Lower leg skin (tissue), 4 donors: Measurements from ENCODE around the gene NRN1L. TPM values are rescaled to one million over a fixed set of nuclear protein-coding genes. Genes with fewer than 3 reads are reported as not detected.

Experiments used
- DNase-seq, 2 donors: peaks; one replicate each; pipeline ENCODE4 v3.0.0-alpha.2; 2019; ENCODE audit warnings: low spot score in 2 of 2
- H3K4me3 ChIP-seq: fragments of 200-600 bp; sonication (generic); 2 replicates; pipeline ENCODE4 v1.5.1; 2017; ENCODE audit warnings: mild to moderate bottlenecking, low read depth; ENCODE audit not compliant: poor library complexity, severe bottlenecking
- POLR2A ChIP-seq, 2 donors: fragments of 450-650 bp; IDR thresholded peaks; one replicate each; pipeline ENCODE4 v1.6.1; 2016 to 2017; ENCODE audit warnings: antibody characterized with exemption in 2 of 2, mild to moderate bottlenecking in 1 of 2, moderate library complexity in 1 of 2
- WGBS, 2 donors: methylation state at CpG; one replicate each; pipeline ENCODE4 v1.1.5; 2018; 5-methylcytosine and 5-hydroxymethylcytosine counted together
- intact Hi-C: fragments of 100-400 bp; cut with DNase I; formaldehyde crosslinking; loops from one replicate; pipeline ENCODE4 v1.15.0; 2023; ENCODE audit warnings: low total_unique reads
- total RNA-seq, 4 donors: library from RNA; depleted of rRNA; stranded (reverse); fragments of >200 nt; gene quantifications; one replicate each; pipeline ENCODE4 v1.1.0, GENCODE V29; 2016
- TF ChIP-seq, protein P1 (sequence below), 3 donors: fragments of 450-650 bp; IDR thresholded peaks; one replicate each; pipeline ENCODE4 v1.5.1; 2016; ENCODE audit warnings: antibody characterized with exemption in 3 of 3, mild to moderate bottlenecking in 3 of 3, moderate library complexity in 2 of 3

Gene NRN1L
- total RNA-seq, 4 donors from 2014 or later = 0.65 to 3.7 (median 0.80) TPM; not detected in 1

DNA sequence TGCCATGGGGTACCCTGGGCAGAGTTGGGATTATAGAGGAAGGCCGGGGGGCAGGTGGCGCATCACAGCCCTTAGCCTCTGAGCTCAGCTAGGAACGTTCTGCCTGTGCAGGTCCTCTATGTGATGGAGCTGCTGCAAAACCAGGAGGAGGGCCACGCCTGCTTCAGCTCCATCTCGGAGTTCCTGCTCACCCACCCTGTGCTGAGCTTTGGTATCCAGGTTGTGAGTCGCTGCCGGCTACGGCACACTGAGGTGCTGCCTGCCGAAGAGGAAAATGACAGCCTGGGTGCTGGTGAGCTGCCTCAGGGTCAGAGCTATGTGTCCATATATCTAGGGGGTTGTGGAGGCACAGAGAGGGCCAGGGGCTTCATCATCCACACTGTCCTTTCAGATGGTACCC lies 5.8 kb upstream of the NRN1L start:
- DNase-seq = no peak
- 94 to 99% methylated on average over 9 of the region's 9 CpGs for WGBS, 2 donors
- H3K4me3 ChIP-seq = no peak overlapping the region
- intact Hi-C loops = no loop called here
- TF ChIP-seq, protein P1, sequence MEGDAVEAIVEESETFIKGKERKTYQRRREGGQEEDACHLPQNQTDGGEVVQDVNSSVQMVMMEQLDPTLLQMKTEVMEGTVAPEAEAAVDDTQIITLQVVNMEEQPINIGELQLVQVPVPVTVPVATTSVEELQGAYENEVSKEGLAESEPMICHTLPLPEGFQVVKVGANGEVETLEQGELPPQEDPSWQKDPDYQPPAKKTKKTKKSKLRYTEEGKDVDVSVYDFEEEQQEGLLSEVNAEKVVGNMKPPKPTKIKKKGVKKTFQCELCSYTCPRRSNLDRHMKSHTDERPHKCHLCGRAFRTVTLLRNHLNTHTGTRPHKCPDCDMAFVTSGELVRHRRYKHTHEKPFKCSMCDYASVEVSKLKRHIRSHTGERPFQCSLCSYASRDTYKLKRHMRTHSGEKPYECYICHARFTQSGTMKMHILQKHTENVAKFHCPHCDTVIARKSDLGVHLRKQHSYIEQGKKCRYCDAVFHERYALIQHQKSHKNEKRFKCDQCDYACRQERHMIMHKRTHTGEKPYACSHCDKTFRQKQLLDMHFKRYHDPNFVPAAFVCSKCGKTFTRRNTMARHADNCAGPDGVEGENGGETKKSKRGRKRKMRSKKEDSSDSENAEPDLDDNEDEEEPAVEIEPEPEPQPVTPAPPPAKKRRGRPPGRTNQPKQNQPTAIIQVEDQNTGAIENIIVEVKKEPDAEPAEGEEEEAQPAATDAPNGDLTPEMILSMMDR (IDR thresholded peaks at IDR 0.05) = no peak
- no peak for TF ChIP-seq POLR2A (IDR thresholded peaks at IDR 0.05)

DNA sequence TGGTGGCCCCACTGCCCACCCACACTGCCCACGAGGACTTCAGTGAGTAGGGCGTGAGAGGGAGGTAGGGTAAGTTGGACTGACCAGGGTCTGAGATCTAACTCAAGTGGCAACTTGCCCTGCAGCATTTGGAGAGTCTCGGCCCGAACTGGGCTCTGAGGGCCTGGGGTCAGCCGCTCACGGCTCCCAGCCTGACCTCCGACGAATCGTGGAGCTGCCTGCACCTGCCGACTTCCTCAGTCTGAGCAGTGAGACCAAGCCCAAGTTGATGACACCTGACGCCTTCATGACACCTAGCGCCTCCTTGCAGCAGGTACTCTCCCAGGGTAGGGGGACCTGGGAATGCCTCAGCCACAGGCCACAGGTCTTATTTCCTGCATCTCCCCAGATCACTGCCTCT lies 5.2 kb upstream of the NRN1L start:
- no peak for DNase-seq
- no peak overlapping the region for H3K4me3 ChIP-seq
- 89 to 94% methylated on average over 12 of the region's 12 CpGs for WGBS, 2 donors
- intact Hi-C loops = no loop called here
- TF ChIP-seq, protein P1 (IDR thresholded peaks at IDR 0.05) = no peak
- no peak for TF ChIP-seq POLR2A (IDR thresholded peaks at IDR 0.05)

DNA sequence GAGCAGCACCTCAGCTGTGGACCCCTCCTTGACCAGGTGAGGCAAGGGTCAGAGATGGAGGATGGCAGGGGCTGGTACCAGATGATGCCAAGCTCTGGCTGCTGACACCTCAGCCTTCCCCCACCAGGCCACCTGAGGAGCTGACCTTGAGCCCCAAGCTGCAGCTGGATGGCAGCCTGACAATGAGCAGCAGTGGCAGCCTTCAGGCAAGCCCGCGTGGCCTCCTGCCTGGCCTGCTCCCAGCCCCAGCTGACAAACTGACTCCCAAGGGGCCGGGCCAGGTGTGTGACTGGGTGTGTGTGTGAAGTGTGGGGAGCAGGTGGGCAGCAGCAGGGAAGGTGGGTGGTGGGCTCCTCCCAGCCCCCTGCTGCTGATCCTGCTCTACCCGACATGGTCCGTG lies 4.7 kb upstream of the NRN1L start:
- no peak overlapping the region for H3K4me3 ChIP-seq
- no peak for DNase-seq
- TF ChIP-seq POLR2A (IDR thresholded peaks at IDR 0.05) = no peak
- TF ChIP-seq, protein P1 (IDR thresholded peaks at IDR 0.05) = no peak
- 83 to 84% methylated on average over 5 of the region's 5 CpGs for WGBS, 2 donors
- intact Hi-C loops = loop anchor here (5.0 kb wide), 1 partner anchor 47 kb away; no protein-coding TSS in a partner anchor

DNA sequence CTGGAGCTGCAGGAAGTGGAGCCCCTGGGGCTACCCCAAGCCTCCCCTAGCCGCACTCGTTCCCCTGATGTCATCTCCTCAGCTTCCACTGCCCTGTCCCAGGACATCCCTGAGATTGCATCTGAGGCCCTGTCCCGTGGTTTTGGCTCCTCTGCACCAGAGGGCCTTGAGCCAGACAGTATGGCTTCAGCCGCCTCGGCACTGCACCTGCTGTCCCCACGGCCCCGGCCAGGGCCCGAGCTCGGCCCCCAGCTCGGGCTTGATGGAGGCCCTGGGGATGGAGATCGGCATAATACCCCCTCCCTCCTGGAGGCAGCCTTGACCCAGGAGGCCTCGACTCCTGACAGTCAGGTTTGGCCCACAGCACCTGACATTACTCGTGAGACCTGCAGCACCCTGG lies 4.1 kb upstream of the NRN1L start:
- TF ChIP-seq, protein P1 (IDR thresholded peaks at IDR 0.05) = no peak
- no peak for TF ChIP-seq POLR2A (IDR thresholded peaks at IDR 0.05)
- WGBS, 2 donors = 88 to 92% methylated on average over 13 of the region's 13 CpGs
- no peak for DNase-seq
- intact Hi-C loops = loop anchor here (5.0 kb wide), 1 partner anchor 47 kb away; no protein-coding TSS in a partner anchor
- no peak overlapping the region for H3K4me3 ChIP-seq

DNA sequence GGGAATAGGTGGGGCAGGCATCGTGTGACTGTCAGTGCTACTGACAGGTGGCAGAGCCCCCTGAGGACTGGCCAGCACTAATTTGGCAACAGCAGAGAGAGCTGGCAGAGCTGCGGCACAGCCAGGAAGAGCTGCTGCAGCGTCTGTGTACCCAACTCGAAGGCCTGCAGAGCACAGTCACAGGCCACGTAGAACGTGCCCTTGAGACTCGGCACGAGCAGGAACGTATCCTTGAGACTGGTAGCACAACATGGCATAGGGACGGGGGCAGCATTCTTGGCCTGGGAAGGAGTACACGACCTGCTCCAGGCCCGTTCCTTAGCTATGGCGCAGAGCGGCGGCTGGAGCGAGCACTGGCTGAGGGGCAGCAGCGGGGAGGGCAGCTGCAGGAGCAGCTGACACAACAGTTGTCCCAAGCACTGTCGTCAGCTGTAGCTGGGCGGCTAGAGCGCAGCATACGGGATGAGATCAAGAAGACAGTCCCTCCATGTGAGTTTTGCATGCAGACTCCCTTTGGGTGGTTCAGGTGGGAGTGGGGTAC lies 3.0 kb upstream of the NRN1L start:
- intact Hi-C loops = loop anchor here (5.0 kb wide), 1 partner anchor 46 kb away; no protein-coding TSS in a partner anchor
- 89 to 92% methylated on average over 21 of the region's 21 CpGs for WGBS, 2 donors
- TF ChIP-seq POLR2A (IDR thresholded peaks at IDR 0.05) = no peak
- TF ChIP-seq, protein P1 (IDR thresholded peaks at IDR 0.05) = no peak
- no peak for DNase-seq
- no peak overlapping the region for H3K4me3 ChIP-seq
